Measurements from ENCODE around the gene ADAR. TPM values are rescaled to one million over a fixed set of nuclear protein-coding genes. Genes with fewer than 3 reads are reported as not detected.
A peak's percentile ranks its signal among the peaks of the same experiment; 100 is the strongest.
"Not testable (repeated sequence)": the region's sequence is repeated elsewhere in the genome, so short reads cannot be mapped to it uniquely, and the experiment has no call there.

The ADAR gene
- total RNA-seq (2014; rRNA removed; shearing (Covaris generic); ENCODE audit: low replicate concordance), result 49.9 and 55.3 TPM in 2 replicates

GRCh38 chr1:154607609-154608396 lies at the start of gene ADAR:
TSS of gene ADAR (minus strand) at chr1:154608186. CDS start at chr1:154608006, 180 bp downstream.
- in situ Hi-C loops (cut with HindIII; ENCODE audit: low pct_unique_long_range_greater_than_20kb, low sequenced_read_pairs), result no loop called here
- DNase-seq (ENCODE audit: low read depth), result peak; percentile 91

- no peak for DNase-seq (ENCODE audit: low read depth)
- in situ Hi-C loops (cut with HindIII; ENCODE audit: low pct_unique_long_range_greater_than_20kb, low sequenced_read_pairs), result no loop called here
Measured at GRCh38 chr1:154657556-154657955, 49.6 kb upstream of the ADAR start.

GRCh38 chr1:154652893-154653292 lies 44.9 kb upstream of the ADAR start:
- no peak for DNase-seq (ENCODE audit: low read depth)
- in situ Hi-C loops (cut with HindIII; ENCODE audit: low pct_unique_long_range_greater_than_20kb, low sequenced_read_pairs), result no loop called here

GRCh38 chr1:154644724-154645123 lies 36.7 kb upstream of the ADAR start:
- in situ Hi-C loops (cut with HindIII; ENCODE audit: low pct_unique_long_range_greater_than_20kb, low sequenced_read_pairs); DNase-seq (ENCODE audit: low read depth): not testable (repeated sequence)

- no peak for DNase-seq (ENCODE audit: low read depth)
- in situ Hi-C loops (cut with HindIII; ENCODE audit: low pct_unique_long_range_greater_than_20kb, low sequenced_read_pairs), result no loop called here
Measured at GRCh38 chr1:154641534-154641933, 33.5 kb upstream of the ADAR start.

GRCh38 chr1:154639876-154640275 lies 31.9 kb upstream of the ADAR start:
- DNase-seq (ENCODE audit: low read depth), result no peak
- in situ Hi-C loops (cut with HindIII; ENCODE audit: low pct_unique_long_range_greater_than_20kb, low sequenced_read_pairs), result no loop called here

- no peak for DNase-seq (ENCODE audit: low read depth)
- in situ Hi-C loops (cut with HindIII; ENCODE audit: low pct_unique_long_range_greater_than_20kb, low sequenced_read_pairs), result no loop called here
Measured at GRCh38 chr1:154635171-154635570, 27.2 kb upstream of the ADAR start.

- DNase-seq (ENCODE audit: low read depth), result no peak
- in situ Hi-C loops (cut with HindIII; ENCODE audit: low pct_unique_long_range_greater_than_20kb, low sequenced_read_pairs), result no loop called here
Measured at GRCh38 chr1:154629675-154630073, 21.7 kb upstream of the ADAR start.

GRCh38 chr1:154629061-154629674 lies 21.2 kb upstream of the ADAR start:
- DNase-seq (ENCODE audit: low read depth), result no peak
- in situ Hi-C loops (cut with HindIII; ENCODE audit: low pct_unique_long_range_greater_than_20kb, low sequenced_read_pairs), result no loop called here

- in situ Hi-C loops (cut with HindIII; ENCODE audit: low pct_unique_long_range_greater_than_20kb, low sequenced_read_pairs), result no loop called here
- DNase-seq (ENCODE audit: low read depth), result no peak
Measured at GRCh38 chr1:154628121-154628405, 20.1 kb upstream of the ADAR start.

- DNase-seq (ENCODE audit: low read depth), result peak; percentile 85
- in situ Hi-C loops (cut with HindIII; ENCODE audit: low pct_unique_long_range_greater_than_20kb, low sequenced_read_pairs), result no loop called here
Measured at GRCh38 chr1:154627257-154628120, 19.5 kb upstream of the ADAR start.

- DNase-seq (ENCODE audit: low read depth), result no peak
- in situ Hi-C loops (cut with HindIII; ENCODE audit: low pct_unique_long_range_greater_than_20kb, low sequenced_read_pairs), result no loop called here
Measured at GRCh38 chr1:154626456-154627256, 18.7 kb upstream of the ADAR start.

- no peak for DNase-seq (ENCODE audit: low read depth)
- in situ Hi-C loops (cut with HindIII; ENCODE audit: low pct_unique_long_range_greater_than_20kb, low sequenced_read_pairs), result no loop called here
Measured at GRCh38 chr1:154624746-154625643, 17.0 kb upstream of the ADAR start.

- in situ Hi-C loops (cut with HindIII; ENCODE audit: low pct_unique_long_range_greater_than_20kb, low sequenced_read_pairs), result no loop called here
- DNase-seq (ENCODE audit: low read depth), result no peak
Measured at GRCh38 chr1:154623358-154623757, 15.4 kb upstream of the ADAR start.

GRCh38 chr1:154622503-154623039 lies 14.6 kb upstream of the ADAR start:
- in situ Hi-C loops (cut with HindIII; ENCODE audit: low pct_unique_long_range_greater_than_20kb, low sequenced_read_pairs), result no loop called here
- no peak for DNase-seq (ENCODE audit: low read depth)

GRCh38 chr1:154621875-154622274 lies 13.9 kb upstream of the ADAR start:
- DNase-seq (ENCODE audit: low read depth), result no peak
- in situ Hi-C loops (cut with HindIII; ENCODE audit: low pct_unique_long_range_greater_than_20kb, low sequenced_read_pairs), result no loop called here

GRCh38 chr1:154620751-154621150 lies 12.8 kb upstream of the ADAR start:
- DNase-seq (ENCODE audit: low read depth), result no peak
- in situ Hi-C loops (cut with HindIII; ENCODE audit: low pct_unique_long_range_greater_than_20kb, low sequenced_read_pairs), result no loop called here

Data from Caki2 (cell line).